NCI-H1092 treated with DMSO at 0.1 percent for 48 hours (cell line): ENCODE results near the gene GDF15.
A peak's percentile ranks its signal among the peaks of the same experiment; 100 is the strongest.

Experiments used
- DNase-seq: peaks from one replicate; lab custom pipeline; 2025; lab: John Stamatoyannopoulos, UW

Gene GDF15

DNA sequence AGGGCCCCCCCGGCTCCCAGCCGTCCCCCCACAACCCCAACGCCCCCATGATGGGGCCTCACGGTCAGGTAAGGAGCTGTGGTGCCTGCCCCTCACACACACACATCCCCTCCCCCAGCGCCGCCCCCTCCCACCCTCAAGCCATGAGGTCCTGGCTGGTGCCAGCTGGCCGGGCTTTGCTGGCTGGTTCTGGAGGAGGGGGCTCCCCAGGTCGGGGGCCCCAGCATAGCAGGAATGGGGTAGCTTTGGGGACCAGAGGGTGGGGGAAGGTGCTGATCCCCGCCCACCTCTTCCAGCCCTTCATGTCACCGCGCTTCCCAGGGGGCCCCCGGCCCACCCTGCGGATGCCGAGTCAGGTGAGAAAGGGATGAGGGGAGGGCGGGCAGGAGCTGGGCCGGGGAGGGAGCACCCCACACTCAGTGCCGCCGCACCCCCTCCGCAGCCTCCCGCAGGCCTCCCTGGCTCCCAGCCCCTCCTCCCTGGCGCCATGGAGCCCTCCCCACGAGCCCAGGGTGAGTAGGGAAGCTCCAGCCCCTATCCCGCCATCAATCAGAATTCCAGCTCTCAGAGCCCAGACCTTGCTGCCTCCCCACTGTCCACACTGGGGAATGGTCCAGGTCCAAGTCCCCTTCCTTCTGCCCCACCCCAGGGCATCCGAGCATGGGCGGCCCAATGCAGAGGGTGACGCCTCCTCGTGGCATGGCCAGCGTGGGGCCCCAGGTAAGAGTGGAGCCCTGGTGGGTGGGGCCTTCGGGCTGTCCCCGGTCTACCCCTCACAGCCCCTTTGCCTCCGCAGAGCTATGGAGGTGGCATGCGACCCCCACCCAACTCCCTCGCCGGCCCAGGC lies 45.6 kb downstream of the GDF15 start:
- no peak for DNase-seq

- no peak for DNase-seq
Observed at GRCh38 chr19:18432275-18433014, 46.5 kb downstream of the GDF15 start.

DNA sequence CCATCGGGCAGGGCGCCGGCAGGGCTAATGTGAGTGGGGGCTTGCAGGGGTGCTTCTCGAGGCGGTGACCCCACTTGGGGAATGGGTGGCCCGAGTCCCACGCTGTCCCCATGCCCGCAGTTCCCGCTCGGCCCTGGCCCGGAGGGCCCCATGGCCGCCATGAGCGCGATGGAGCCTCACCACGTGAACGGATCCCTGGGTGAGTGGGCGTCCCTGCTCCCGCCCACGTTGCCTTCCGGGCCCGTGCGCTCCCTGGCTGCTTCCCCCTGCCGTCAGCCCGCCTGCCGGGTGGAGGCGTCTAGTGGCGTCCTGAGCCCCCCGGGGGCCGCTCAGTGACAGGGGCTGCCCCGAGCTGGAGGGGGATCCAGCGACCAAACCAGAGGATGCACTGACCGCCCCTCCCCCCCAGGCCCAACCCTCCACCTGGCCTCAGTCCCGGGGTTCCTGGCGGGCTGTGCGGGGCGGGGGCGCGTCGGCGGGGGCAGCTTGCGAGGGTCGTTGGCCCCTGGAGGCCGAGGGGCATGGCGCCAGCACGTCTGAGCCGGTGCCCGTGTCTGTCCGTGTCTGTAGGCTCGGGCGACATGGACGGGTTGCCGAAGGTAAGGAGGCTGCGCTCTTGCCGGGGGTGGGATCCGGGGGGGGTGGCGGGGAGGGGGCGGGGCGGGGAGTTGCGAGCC lies 47.2 kb downstream of the GDF15 start:
- peak; percentile 36 for DNase-seq

DNA sequence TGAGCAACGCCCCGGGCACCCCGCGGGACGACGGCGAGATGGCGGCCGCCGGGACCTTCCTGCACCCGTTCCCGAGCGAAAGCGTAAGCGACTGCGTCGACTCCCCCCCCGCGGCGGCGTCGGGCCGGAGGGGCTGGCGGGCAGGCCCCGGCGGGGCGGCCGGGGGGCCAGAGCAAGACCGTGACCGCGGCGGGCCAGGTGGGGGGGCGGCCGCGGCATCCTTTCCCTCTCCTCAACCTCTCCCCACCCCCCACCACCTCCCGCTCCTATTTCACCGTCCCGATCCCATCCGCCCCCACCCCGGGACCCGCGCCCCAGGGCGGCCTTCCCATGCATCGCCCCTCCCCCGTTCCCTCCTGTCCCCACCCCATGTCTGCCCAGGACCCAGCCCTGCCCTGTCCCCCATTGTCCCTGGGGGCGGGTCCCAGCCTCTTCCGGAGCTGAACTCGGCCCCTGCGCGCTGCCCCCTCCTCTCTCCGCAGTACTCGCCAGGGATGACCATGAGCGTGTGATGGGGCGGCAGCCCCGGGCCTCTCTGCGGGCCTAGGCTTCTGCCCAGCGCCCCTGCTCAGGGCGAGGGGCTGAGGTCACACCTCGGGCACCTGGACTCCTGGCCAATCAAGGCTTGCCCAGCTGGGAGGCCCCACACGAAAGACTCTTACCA lies 47.9 kb downstream of the GDF15 start:
- DNase-seq: no peak

DNA sequence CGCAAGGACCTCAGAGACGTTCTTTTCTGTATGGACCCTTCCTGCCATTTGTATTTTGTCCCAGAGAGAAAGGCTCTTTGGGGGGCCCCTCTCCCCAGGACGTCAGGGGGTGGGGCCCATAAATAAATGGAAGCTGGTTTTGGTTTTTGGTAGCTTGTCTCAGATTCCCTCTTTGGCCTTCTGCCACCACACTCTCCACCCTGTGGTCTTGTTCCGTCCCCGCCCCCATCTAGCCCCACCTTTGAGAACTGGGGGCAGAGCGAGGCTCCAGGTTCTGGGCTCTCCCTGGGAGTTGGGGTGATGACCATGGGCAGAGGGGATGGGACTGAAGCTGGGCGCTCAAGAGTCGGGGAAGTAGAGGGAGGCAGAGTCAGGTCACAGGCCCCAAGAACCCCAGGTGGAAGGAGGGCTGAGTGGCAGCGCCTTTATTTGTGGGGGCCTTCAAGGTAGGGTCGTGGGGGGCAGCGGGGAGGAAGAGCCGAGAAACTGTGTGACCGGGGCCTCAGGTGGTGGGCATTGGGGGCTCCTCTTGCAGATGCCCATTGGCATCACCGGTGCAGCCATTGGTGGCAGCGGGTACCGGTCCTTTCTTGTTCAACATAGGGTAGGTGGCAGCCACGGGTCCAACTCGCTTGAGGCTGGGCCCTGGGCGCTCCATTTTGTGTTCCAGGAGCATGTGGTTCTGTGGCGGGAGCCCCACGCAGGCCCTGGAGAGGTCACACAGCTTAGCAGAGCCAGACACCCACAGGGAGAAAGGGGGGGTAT lies 48.6 kb downstream of the GDF15 start:
- no peak for DNase-seq

DNA sequence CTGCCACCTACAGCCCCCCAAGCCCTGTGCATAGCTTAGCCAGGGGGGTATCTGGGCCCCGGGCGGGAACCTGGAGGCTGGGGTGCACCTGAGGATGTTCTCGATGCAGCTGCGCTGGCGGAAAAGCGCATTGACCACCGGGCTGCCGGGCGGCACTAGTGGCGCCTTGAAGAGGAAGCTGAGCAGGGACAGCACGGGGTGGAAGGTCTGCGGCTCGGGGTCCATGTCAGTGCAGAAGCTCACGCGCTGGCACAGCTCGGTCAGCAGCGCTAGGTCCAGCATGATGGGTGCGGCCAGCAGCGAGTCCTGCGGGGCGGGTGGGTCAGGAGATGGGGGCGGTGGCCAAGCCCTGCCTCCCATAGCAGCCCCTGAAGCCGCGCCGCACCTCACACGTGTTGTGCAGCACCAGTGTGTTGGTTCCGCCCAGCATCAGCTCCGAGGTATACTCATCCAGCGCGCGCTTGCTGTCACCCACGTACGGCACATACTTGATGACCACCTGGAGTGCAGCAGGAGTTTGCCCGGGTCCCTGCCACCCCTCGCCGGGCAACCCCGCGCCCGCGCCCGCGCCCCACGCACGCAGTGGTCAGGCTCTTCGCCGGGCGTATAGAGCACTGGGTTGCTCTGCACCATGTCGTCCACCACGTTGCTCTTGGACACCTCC lies 49.4 kb downstream of the GDF15 start:
- DNase-seq: no peak

GRCh38 chr19:18435842-18436670 lies 50.1 kb downstream of the GDF15 start:
- no peak for DNase-seq

- DNase-seq: peak; percentile 69
Observed at GRCh38 chr19:18436671-18437490, 50.9 kb downstream of the GDF15 start.

DNA sequence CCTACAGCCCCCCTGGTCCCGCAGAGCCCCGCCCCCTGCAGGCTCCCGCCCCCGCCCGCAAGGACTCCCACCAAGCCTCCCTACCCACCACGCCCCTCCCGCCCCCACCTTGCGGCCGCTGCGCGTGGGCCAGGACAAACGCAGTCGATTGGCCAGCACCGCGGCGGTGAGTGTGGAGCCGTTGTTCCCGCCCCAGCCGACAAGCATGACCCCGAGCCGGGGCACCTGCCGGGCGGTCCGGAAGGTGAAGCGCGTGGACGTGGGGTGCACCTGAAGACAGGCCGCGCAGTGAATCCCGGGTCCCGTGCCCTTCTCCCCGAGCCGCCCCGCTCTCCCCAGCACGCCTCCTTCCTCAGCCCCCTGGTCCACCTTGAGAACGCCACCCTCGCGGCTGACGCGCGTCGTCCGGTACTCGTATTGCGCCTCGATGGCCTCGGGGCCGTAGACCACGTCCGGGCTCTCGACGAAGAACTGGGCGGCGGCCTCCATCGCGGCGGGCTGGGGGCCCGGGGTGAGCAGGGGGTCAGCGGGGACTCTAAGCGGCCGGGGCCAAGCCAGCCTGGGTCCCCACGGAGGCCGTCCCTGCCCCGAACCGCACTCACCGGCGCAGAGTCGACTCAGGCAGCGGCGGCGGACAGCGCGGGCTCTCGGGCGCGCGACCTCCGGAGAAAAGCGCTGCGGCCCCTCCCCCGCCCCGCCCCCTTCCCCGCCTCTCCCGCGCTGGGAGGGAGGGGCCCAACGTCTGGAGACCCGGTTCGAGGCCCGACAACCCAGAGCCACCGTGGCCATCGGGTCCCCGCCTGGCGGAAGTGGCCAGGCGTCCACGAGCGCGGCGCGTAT lies 51.8 kb downstream of the GDF15 start, which contains the start of gene ISYNA1:
ISYNA1 (minus strand) TSS at position 643 of the 840 bp plus-strand sequence; CDS start at position 489, 154 bp downstream.
- DNase-seq: peak; percentile 51

GRCh38 chr19:18438331-18439024 lies 52.5 kb downstream of the GDF15 start:
- no peak for DNase-seq
